ENCODE results near the gene TMEM176A.

TMEM176A gene

GRCh38 chr7:150818971-150819370, 18.4 kb downstream of the TMEM176A start:
- DNase-seq (ENCODE audit: low read depth in 2 of 2): no peak

- DNase-seq (ENCODE audit: low read depth in 2 of 2): no peak
Observed at GRCh38 chr7:150820148-150820547, 19.6 kb downstream of the TMEM176A start.

GRCh38 chr7:150820578-150821198, 20.1 kb downstream of the TMEM176A start:
- DNase-seq (ENCODE audit: low read depth in 2 of 2): no peak

GRCh38 chr7:150823043-150823442, 22.5 kb downstream of the TMEM176A start:
- no peak for DNase-seq (ENCODE audit: low read depth in 2 of 2)

- DNase-seq (ENCODE audit: low read depth in 2 of 2): no peak
Observed at GRCh38 chr7:150823484-150824126, 23.0 kb downstream of the TMEM176A start.

- DNase-seq (ENCODE audit: low read depth in 2 of 2): no peak
Observed at GRCh38 chr7:150824379-150825177, 24.0 kb downstream of the TMEM176A start.

GRCh38 chr7:150826061-150826849, 25.7 kb downstream of the TMEM176A start:
- DNase-seq (ENCODE audit: low read depth in 2 of 2): no peak

DNA sequence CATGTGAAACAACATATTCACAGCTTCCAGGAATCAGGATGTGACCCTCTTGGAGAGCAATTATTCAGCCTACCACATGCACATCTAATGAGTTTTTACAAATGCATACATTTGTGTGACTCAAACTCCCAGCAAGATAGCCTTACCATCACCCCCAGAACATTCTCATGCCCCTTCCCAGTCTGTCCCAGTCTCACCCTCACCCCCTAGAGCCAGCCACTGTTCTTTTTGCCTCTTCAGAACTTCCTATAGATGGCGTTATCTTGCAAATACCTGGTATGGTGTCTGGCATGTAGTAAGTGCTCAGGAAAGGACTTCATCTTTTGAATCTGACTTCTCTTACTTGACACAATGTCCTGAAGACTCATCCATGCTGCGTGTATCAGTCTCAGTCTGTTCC, 27.8 kb downstream of the TMEM176A start:
- DNase-seq (ENCODE audit: low read depth in 2 of 2): no peak

GRCh38 chr7:150829426-150829825, 28.9 kb downstream of the TMEM176A start:
- no peak for DNase-seq (ENCODE audit: low read depth in 2 of 2)

DNA sequence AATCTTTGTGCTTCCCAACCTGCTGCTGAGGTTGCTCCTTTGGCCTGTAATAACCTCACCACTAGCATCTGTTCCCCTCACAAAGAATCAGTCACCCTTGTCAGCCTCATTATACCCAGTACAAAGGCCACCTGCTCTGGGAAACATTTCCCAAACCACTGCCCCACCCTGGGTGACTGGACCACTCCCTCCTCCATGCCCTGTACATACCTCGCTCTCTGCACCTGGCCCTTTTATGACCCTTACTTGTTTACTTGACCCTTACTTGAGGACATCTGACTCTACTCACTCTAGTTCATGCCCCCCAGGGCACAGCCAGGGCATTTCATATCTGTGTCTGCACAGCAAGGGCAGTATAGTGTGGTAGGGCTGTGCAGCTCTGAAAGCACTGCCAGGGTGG, 30.4 kb downstream of the TMEM176A start:
- no peak for DNase-seq (ENCODE audit: low read depth in 2 of 2)

DNA sequence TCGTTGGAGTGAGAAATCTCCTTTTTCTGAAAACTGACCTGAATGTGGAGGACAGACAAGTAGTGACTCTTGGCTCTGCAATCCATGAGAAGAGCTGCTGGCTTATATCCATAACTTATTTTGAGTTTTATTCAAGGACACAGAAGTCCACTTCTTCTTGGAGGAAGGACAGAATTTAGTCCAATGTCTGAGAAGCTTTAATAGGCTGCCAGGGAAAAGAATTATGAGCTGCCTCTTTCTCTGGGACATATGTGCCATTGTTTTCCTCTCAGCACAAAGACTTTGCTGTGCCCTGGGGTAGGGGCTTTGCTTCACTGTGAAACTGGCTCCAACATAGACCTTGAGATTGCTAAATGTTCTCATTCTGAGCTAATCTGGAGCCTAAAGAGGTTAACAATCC, 31.3 kb downstream of the TMEM176A start:
- DNase-seq (ENCODE audit: low read depth in 2 of 2): no peak

DNA sequence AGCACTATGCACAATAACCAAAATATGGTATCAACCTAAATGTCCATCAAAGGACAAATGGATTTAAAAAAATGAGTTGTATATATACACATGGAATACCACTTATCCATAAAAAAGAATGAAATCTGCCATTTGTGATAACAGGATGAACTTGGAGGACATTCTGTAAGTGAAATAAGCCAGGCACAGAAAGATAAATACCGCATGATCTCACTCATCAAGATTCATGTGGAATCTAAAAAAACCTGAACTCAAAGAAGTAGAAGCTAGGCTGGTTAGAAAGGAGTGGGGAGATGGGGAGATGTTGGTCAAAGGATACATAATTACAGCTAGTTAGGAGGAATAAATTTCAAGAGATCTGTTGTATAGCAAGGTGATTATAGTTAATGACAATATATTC, 34.5 kb downstream of the TMEM176A start:
- DNase-seq (ENCODE audit: low read depth in 2 of 2): no peak

- DNase-seq (ENCODE audit: low read depth in 2 of 2): no peak
Observed at GRCh38 chr7:150835702-150836280, 35.2 kb downstream of the TMEM176A start.

GRCh38 chr7:150838965-150839650, 38.5 kb downstream of the TMEM176A start:
- no peak for DNase-seq (ENCODE audit: low read depth in 2 of 2)

GRCh38 chr7:150842018-150842417, 41.4 kb downstream of the TMEM176A start:
- no peak for DNase-seq (ENCODE audit: low read depth in 2 of 2)

DNA sequence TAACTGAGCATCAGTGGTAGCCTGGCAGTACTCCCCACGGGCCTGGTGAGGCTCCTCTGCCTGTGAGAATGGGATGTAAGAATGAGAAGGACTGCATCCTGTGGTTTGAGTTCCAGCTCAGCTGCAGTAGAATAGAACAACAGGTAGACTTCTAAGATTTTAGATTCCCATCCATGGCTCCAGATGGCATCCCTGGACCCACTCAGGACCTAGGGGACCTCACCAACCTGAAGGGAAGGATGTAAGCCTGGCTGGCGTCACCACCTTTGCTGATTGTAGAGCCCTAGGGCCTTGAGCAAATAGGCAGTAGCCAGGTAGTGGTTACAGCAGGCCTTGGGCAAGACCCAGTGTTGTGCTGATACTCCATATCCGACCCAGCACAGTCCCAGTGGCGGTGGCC, 42.1 kb downstream of the TMEM176A start:
- no peak for DNase-seq (ENCODE audit: low read depth in 2 of 2)

DNA sequence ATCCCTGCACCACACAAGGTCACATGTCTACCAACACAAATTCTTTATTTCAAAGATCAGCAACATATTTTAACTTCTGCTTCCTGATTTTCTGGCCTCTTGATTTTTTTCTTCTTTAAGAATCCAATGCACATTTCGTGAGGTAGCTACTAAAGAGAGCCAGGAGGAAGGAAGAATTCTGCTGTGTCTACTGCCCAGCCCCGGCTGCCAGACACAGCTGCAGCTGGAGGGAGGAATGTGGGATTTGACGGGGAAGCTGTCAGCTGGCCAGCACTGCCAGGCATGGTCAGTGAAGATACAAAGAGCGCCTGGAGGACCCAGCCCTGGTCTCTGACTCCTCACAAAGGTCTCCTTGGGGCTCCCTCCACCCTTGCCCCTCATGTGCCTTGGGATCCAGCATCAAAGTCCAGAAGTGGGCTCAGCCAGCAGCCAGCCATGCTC, 44.9 kb downstream of the TMEM176A start:
- DNase-seq (ENCODE audit: low read depth in 2 of 2): no peak

DNA sequence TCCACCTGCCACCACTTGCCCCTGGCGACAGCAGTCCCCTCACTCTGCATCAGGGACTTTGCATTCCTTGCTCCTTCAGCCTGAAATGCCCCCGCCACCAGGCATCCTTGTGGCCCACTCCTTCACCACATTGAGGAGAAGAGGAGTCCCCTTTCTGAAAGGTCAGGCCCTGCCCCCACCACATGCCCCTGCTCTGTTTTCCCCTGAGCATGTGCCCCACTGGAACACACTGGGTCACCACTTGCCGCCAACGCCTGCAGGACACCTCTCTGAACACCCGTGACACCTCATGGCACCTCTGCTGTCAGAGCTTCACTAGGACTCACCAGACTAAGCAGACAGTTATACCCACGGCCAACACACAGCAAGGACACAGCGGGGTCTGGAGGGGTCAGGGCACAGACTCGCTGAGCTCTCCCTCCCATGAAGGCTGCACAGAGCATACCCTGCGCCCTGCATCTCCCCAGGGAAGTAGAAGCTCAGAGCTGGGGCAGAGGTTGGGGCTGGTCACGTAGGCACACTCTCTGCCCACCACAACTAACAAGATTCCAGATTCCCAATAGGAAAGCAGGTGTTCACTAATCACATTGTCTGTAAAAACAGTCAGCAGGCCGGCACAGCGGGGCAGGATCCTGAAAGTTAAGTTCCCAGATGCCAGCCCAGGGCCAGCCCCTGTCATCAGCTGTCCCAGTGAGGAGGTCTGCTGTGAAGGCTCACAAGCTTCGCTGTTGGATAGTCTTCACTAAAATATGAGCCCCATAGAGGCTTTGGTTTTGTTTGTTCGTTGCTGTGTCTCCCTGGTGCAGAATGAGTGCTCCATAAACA, 45.9 kb downstream of the TMEM176A start:
- no peak for DNase-seq (ENCODE audit: low read depth in 2 of 2)

- DNase-seq (ENCODE audit: low read depth in 2 of 2): no peak
Observed at GRCh38 chr7:150847536-150847935, 47.0 kb downstream of the TMEM176A start.

- no peak for DNase-seq (ENCODE audit: low read depth in 2 of 2)
Observed at GRCh38 chr7:150848111-150848510, 47.5 kb downstream of the TMEM176A start.
